Measurements from ENCODE around the gene PDE4D.

The PDE4D gene

GRCh38 chr5:59104400-59105127, 789.0 kb downstream of the PDE4D start:
- DNase-seq (ENCODE audit: extremely low read depth, insufficient read length), result no peak
- H3K27me3 ChIP-seq (replicated peaks; ENCODE audit: control insufficient read depth, insufficient read depth, low read length), result no peaks in the 10 kb centered on the region
- no peaks in the 10 kb centered on the region for H3K36me3 ChIP-seq (ENCODE audit: control insufficient read depth, insufficient read depth, low read length)
- no peak for TF ChIP-seq CTCF (IDR thresholded peaks at IDR 0.05; ENCODE audit: insufficient read depth, low read length, poor library complexity, severe bottlenecking)
- H3K4me3 ChIP-seq (replicated peaks; ENCODE audit: low read depth, low read length), result no peak overlapping the region

GRCh38 chr5:59103303-59103702, 790.2 kb downstream of the PDE4D start:
- Histone ChIP-seq H3K27me3 (replicated peaks; ENCODE audit: control insufficient read depth, insufficient read depth, low read length) (no peaks in the 10 kb centered on the region), H3K4me3 (replicated peaks; ENCODE audit: low read depth, low read length) (no peak overlapping the region), H3K36me3 (ENCODE audit: control insufficient read depth, insufficient read depth, low read length) (no peaks in the 10 kb centered on the region)
- DNase-seq (ENCODE audit: extremely low read depth, insufficient read length), result no peak
- TF ChIP-seq CTCF (IDR thresholded peaks at IDR 0.05; ENCODE audit: insufficient read depth, low read length, poor library complexity, severe bottlenecking), result no peak

GRCh38 chr5:59102437-59102836, 791.1 kb downstream of the PDE4D start:
- H3K4me3 ChIP-seq (replicated peaks; ENCODE audit: low read depth, low read length), result no peak overlapping the region
- no peaks in the 10 kb centered on the region for H3K27me3 ChIP-seq (replicated peaks; ENCODE audit: control insufficient read depth, insufficient read depth, low read length)
- TF ChIP-seq CTCF (IDR thresholded peaks at IDR 0.05; ENCODE audit: insufficient read depth, low read length, poor library complexity, severe bottlenecking), result no peak
- H3K36me3 ChIP-seq (ENCODE audit: control insufficient read depth, insufficient read depth, low read length), result no peaks in the 10 kb centered on the region
- DNase-seq (ENCODE audit: extremely low read depth, insufficient read length), result no peak

- no peak for TF ChIP-seq CTCF (IDR thresholded peaks at IDR 0.05; ENCODE audit: insufficient read depth, low read length, poor library complexity, severe bottlenecking)
- no peaks in the 10 kb centered on the region for H3K36me3 ChIP-seq (ENCODE audit: control insufficient read depth, insufficient read depth, low read length)
- DNase-seq (ENCODE audit: extremely low read depth, insufficient read length), result no peak
- H3K4me3 ChIP-seq (replicated peaks; ENCODE audit: low read depth, low read length), result no peak overlapping the region
- no peaks in the 10 kb centered on the region for H3K27me3 ChIP-seq (replicated peaks; ENCODE audit: control insufficient read depth, insufficient read depth, low read length)
Observed at GRCh38 chr5:59100875-59101274, 792.7 kb downstream of the PDE4D start.

GRCh38 chr5:59099995-59100345, 793.6 kb downstream of the PDE4D start:
- TF ChIP-seq CTCF (IDR thresholded peaks at IDR 0.05; ENCODE audit: insufficient read depth, low read length, poor library complexity, severe bottlenecking), result no peak
- H3K4me3 ChIP-seq (replicated peaks; ENCODE audit: low read depth, low read length), result no peak overlapping the region
- no peaks in the 10 kb centered on the region for H3K27me3 ChIP-seq (replicated peaks; ENCODE audit: control insufficient read depth, insufficient read depth, low read length)
- DNase-seq (ENCODE audit: extremely low read depth, insufficient read length), result no peak
- no peaks in the 10 kb centered on the region for H3K36me3 ChIP-seq (ENCODE audit: control insufficient read depth, insufficient read depth, low read length)
